ENCODE data around the gene HDAC4.

The HDAC4 gene

DNA sequence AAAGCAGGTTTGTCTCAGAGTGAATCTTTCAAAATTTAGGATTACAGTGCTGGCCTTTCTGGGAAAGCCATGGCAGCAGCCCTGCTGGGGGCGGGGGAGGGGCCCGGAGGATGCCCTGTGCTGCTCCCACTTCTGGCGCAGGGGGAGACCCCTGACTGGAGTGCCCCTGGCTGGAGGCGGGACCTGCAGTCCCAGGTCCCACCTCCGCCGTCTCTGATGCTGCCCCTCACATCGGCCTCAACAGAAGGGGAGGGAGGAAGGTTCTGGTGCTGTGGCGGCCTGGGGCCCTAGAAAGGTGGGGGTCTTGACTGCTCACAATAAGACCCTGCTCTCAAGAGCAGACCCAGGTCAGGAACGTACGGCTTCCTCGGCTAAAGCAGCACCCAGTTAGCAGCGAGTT, 336.6 kb downstream of the HDAC4 start:
- H3K9ac ChIP-seq (ENCODE audit: low read length), result no peak overlapping the region

DNA sequence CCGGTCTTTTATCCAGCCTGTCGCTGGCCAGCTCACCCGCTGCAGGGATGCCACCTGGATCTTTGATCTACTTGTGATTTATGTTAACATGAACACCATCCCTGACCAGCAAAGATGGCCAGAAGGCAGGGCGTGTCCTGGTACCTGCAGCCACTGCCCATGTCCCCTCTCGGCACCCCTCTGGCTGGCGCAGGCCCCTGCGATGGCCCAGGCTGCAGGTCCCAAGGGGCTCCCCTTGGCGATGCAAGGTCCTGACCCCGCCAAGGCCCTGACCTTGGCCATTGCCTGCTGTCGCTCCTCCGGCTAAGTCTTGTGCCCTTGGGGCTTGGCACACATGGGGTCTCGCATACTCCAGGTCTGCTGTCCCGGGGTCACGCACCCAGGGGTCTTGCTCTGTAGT, 338.1 kb downstream of the HDAC4 start:
- peaks cover 33% of the 10 kb centered on the region for H3K36me3 ChIP-seq (ENCODE audit: control insufficient read depth, insufficient read depth, low read length, severe bottlenecking)
- no peak overlapping the region for H3K9ac ChIP-seq (ENCODE audit: low read length)
- no peaks in the 10 kb centered on the region for H3K27me3 ChIP-seq (replicated peaks; ENCODE audit: control insufficient read depth, insufficient read depth, low read length)
- H3K4me3 ChIP-seq (ENCODE audit: low read length), result no peak overlapping the region
- H3K9me3 ChIP-seq (ENCODE audit: control insufficient read depth, low read length), result peaks cover 3% of the 10 kb centered on the region
- DNase-seq (ENCODE audit: low read depth), result no peak
- H3K4me1 ChIP-seq (ENCODE audit: control insufficient read depth, insufficient read depth, low read length), result no peaks in the 10 kb centered on the region

More for the DNA sequence above, 336.6 kb downstream of the HDAC4 start:
- Histone ChIP-seq H3K27me3 (replicated peaks; ENCODE audit: control insufficient read depth, insufficient read depth, low read length) (no peaks in the 10 kb centered on the region), H3K4me1 (ENCODE audit: control insufficient read depth, insufficient read depth, low read length) (no peaks in the 10 kb centered on the region), H3K4me3 (ENCODE audit: low read length) (no peak overlapping the region), H3K9me3 (ENCODE audit: control insufficient read depth, low read length) (no peaks in the 10 kb centered on the region), H3K36me3 (ENCODE audit: control insufficient read depth, insufficient read depth, low read length, severe bottlenecking) (peaks cover 32% of the 10 kb centered on the region)
- no peak for DNase-seq (ENCODE audit: low read depth)

DNA sequence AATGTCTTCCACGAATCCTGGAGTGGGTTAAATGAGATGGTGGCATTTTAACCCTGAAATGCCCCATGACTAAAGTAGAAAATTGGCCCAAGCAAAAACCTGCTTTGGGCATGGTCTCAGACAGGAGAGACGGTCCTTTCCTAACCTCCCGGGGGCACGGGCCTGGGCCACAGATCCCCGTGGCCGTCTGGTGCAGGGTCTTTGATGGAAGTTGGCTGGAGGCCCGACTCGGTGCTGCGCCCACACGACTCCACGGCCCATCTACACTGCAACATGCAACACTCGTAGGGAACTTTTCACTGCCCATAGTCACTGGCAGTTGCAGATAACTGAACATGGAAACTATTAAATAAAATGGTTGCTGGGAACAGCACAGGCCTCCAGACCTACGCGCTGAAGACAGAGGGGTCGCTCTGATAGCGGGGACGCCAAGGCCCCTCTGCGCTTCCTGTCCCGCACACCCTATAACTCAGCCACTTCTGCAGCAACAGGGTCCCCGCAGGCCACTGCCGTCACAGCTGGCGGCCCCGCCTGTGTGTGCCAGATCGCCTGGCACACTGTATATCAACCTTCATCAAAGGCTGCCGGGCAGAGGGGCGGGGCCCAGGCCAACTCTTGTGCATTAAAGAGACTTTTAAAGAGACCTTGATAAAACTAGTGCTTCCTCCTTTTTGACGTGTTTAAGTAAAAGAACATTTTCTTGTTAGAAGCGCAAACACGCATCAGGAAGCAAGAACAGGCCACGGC, 338.8 kb downstream of the HDAC4 start:
- Histone ChIP-seq H3K9ac (ENCODE audit: low read length) (no peak overlapping the region), H3K36me3 (ENCODE audit: control insufficient read depth, insufficient read depth, low read length, severe bottlenecking) (peaks cover 31% of the 10 kb centered on the region), H3K27me3 (replicated peaks; ENCODE audit: control insufficient read depth, insufficient read depth, low read length) (no peaks in the 10 kb centered on the region), H3K9me3 (ENCODE audit: control insufficient read depth, low read length) (peaks cover 10% of the 10 kb centered on the region), H3K4me1 (ENCODE audit: control insufficient read depth, insufficient read depth, low read length) (no peaks in the 10 kb centered on the region), H3K4me3 (ENCODE audit: low read length) (no peak overlapping the region)
- DNase-seq (ENCODE audit: low read depth), result no peak

DNA sequence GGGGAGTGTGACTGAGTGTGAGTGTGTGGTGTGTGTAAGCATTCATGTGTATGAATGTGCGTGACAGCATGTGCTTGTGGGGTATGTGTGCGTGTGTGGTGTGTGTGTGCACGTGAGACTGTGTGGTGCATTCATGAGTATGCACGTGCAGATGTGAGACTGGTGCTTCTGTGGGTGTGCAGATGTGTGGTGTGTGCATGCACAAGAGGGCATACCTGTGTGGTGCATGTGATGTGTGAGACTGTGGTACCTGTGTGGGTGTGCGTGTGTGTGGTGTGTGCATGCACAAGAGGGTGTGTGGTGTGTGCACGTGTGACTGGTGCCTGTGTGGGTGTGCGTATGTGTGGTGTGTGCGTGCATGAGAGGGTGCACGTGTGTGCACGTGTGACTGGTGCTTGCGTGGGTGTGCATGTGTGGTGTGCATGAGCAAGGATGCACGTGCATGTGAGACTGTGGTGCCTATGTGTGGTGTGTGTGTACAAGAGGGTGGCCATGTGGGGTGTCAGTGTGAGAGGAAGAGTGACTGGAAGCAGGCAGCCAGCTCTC, 339.6 kb downstream of the HDAC4 start:
- DNase-seq (ENCODE audit: low read depth), result no peak
- H3K9me3 ChIP-seq (ENCODE audit: control insufficient read depth, low read length), result peaks cover 15% of the 10 kb centered on the region
- H3K27me3 ChIP-seq (replicated peaks; ENCODE audit: control insufficient read depth, insufficient read depth, low read length), result no peaks in the 10 kb centered on the region

DNA sequence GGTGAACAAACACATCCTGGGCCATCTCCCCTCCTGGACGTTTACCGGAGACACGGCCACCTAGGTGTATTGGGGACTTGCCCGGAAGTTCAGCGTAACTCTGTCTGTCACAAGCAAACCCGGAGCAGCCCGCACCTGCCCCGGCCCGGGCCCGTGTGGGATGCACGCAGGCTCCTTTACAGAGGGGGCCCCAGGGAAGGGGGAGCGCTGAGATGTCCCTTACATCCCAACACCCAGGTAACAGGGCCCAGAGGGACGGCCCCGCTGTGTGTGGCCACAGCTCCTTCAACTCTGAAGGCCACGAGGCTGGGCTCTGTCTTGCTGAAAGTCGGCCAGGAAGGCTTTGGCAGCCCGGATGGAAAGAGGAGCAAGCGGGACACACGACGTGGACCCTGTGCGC, 340.1 kb downstream of the HDAC4 start:
- H3K4me3 ChIP-seq (ENCODE audit: low read length), result no peak overlapping the region
- H3K9ac ChIP-seq (ENCODE audit: low read length), result no peak overlapping the region
- peaks cover 15% of the 10 kb centered on the region for H3K9me3 ChIP-seq (ENCODE audit: control insufficient read depth, low read length)
- peaks cover 26% of the 10 kb centered on the region for H3K36me3 ChIP-seq (ENCODE audit: control insufficient read depth, insufficient read depth, low read length, severe bottlenecking)
- H3K27me3 ChIP-seq (replicated peaks; ENCODE audit: control insufficient read depth, insufficient read depth, low read length), result no peaks in the 10 kb centered on the region
- no peak for DNase-seq (ENCODE audit: low read depth)
- no peaks in the 10 kb centered on the region for H3K4me1 ChIP-seq (ENCODE audit: control insufficient read depth, insufficient read depth, low read length)

More for the DNA sequence above, 339.6 kb downstream of the HDAC4 start:
- Histone ChIP-seq H3K36me3 (ENCODE audit: control insufficient read depth, insufficient read depth, low read length, severe bottlenecking) (peaks cover 28% of the 10 kb centered on the region), H3K4me1 (ENCODE audit: control insufficient read depth, insufficient read depth, low read length) (no peaks in the 10 kb centered on the region), H3K4me3 (ENCODE audit: low read length) (no peak overlapping the region), H3K9ac (ENCODE audit: low read length) (no peak overlapping the region)

DNA sequence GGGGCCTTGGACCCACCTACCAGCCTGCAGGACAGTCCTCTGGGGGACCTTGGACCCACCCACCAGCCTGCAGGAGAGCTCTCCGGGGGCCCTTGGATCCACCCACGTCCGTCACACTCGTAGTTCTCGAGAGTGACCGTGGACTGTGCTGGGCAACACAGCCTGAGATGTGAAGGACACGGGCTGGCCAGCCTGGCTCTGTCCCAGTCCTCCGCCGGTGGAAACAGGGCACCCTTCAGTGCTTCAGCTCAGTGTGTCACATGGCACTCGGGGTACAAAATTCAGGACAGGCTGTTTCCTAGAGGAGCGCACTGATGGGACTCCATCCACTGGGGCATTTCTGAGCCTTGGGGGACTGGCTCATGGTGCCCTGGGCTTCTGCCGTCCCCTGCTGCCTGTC, 341.0 kb downstream of the HDAC4 start:
- no peaks in the 10 kb centered on the region for H3K27me3 ChIP-seq (replicated peaks; ENCODE audit: control insufficient read depth, insufficient read depth, low read length)
- H3K4me1 ChIP-seq (ENCODE audit: control insufficient read depth, insufficient read depth, low read length), result no peaks in the 10 kb centered on the region
- no peak for DNase-seq (ENCODE audit: low read depth)
- H3K9me3 ChIP-seq (ENCODE audit: control insufficient read depth, low read length), result peaks cover 15% of the 10 kb centered on the region
- H3K36me3 ChIP-seq (ENCODE audit: control insufficient read depth, insufficient read depth, low read length, severe bottlenecking), result peaks cover 20% of the 10 kb centered on the region
- H3K4me3 ChIP-seq (ENCODE audit: low read length), result no peak overlapping the region
- no peak overlapping the region for H3K9ac ChIP-seq (ENCODE audit: low read length)

DNA sequence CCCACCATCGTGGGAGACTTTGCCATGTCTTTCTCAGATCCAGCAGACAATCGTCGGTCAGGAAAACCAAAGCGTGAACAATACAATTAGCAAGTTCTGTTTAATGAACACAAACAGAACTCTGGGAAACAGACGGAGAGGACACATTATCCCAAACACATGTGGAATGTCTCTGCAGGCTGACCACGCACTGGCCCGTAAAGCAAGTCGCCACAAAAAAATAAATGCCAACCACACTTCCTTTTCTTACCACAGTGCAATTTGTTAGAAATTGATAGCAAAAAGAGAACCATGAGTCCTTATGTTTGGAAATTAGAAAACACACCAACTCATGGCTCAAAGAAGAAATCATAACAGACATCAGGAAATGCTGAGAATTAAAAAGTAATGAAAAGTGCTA, 342.1 kb downstream of the HDAC4 start:
- Histone ChIP-seq H3K36me3 (ENCODE audit: control insufficient read depth, insufficient read depth, low read length, severe bottlenecking) (peaks cover 21% of the 10 kb centered on the region), H3K27me3 (replicated peaks; ENCODE audit: control insufficient read depth, insufficient read depth, low read length) (no peaks in the 10 kb centered on the region), H3K4me1 (ENCODE audit: control insufficient read depth, insufficient read depth, low read length) (no peaks in the 10 kb centered on the region), H3K4me3 (ENCODE audit: low read length) (no peak overlapping the region), H3K9me3 (ENCODE audit: control insufficient read depth, low read length) (peaks cover 15% of the 10 kb centered on the region), H3K9ac (ENCODE audit: low read length) (no peak overlapping the region)
- DNase-seq (ENCODE audit: low read depth), result no peak

DNA sequence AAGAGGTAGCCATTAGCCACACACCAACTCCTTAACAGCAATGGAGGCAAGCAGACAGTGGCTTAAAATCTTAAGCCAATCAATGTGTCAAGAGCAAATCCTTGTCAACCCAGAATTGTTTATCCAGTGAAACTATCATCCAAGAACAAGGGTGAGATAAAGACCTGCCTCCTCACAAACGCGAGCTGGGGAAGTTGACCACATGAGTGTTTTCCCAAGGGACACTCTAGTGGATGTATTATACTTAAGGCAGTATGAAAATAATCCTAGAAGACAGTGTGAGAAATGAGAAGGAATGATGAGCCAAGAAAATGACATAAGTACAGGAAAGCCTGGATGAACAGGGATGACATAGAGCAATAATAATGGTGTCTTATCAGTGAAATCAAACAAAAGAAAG, 343.3 kb downstream of the HDAC4 start:
- Histone ChIP-seq H3K36me3 (ENCODE audit: control insufficient read depth, insufficient read depth, low read length, severe bottlenecking) (peaks cover 22% of the 10 kb centered on the region), H3K4me3 (ENCODE audit: low read length) (no peak overlapping the region)
- DNase-seq (ENCODE audit: low read depth), result no peak

DNA sequence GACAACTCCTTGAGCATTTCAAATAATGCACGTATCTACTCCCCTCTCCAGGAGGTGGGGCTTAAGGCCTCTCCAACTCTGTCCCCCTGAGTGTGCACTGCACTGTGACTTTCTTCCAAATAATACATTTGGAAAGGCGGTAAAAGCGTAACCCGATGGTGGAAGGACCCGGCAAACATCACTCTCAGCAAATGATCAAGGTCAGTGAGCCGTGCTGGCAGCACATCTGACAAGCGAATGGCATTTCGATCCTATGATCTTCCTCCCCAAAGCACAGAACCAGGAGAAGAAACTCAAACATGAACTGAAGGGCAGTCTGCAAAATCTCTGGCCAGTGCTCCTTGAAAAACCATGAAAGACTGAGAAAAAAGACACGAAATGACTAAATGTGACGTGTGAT, 344.2 kb downstream of the HDAC4 start:
- H3K27me3 ChIP-seq (replicated peaks; ENCODE audit: control insufficient read depth, insufficient read depth, low read length), result no peaks in the 10 kb centered on the region
- peaks cover 15% of the 10 kb centered on the region for H3K9me3 ChIP-seq (ENCODE audit: control insufficient read depth, low read length)
- H3K4me3 ChIP-seq (ENCODE audit: low read length), result no peak overlapping the region
- no peak overlapping the region for H3K9ac ChIP-seq (ENCODE audit: low read length)
- no peak for DNase-seq (ENCODE audit: low read depth)
- no peaks in the 10 kb centered on the region for H3K4me1 ChIP-seq (ENCODE audit: control insufficient read depth, insufficient read depth, low read length)
- peaks cover 25% of the 10 kb centered on the region for H3K36me3 ChIP-seq (ENCODE audit: control insufficient read depth, insufficient read depth, low read length, severe bottlenecking)

More for the DNA sequence above, 343.3 kb downstream of the HDAC4 start:
- Histone ChIP-seq H3K9me3 (ENCODE audit: control insufficient read depth, low read length) (peaks cover 15% of the 10 kb centered on the region), H3K27me3 (replicated peaks; ENCODE audit: control insufficient read depth, insufficient read depth, low read length) (no peaks in the 10 kb centered on the region), H3K4me1 (ENCODE audit: control insufficient read depth, insufficient read depth, low read length) (no peaks in the 10 kb centered on the region), H3K9ac (ENCODE audit: low read length) (no peak overlapping the region)

DNA sequence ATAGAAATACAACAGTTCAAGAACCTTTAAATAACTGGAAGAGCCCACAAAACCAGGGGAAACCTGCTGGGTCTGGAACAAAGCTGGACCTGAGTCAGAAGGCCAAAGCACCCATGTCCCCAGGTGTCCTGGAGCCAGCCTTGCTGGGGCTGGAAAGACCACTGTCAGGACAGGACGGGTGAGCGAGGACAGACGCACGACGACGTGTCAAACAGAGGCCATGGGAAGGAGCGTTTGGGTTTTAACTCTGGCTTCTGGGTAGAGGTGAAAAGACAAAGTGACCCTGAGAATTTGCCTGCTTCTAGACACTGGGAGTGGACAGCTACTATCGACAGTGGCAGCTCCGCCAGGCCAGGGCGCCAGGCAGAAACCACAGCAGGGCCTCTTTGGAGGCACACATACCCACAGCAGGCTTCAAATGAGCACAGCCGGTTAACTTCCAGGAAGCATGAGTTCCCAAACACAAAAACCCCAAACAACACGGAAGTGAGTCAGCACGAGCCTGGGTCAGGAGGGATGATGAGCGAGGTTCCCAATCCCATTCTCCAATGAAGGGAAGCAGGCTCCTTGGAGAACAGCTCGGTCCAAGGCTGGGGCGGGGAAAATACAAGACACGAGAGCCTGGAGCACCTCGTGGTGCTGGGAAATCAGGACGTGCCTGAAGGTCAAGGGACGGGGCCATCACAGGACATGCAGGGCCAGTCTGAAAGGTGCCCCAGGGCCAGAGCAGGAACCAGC, 344.9 kb downstream of the HDAC4 start:
- Histone ChIP-seq H3K4me1 (ENCODE audit: control insufficient read depth, insufficient read depth, low read length) (no peaks in the 10 kb centered on the region), H3K9me3 (ENCODE audit: control insufficient read depth, low read length) (peaks cover 15% of the 10 kb centered on the region), H3K9ac (ENCODE audit: low read length) (no peak overlapping the region), H3K36me3 (ENCODE audit: control insufficient read depth, insufficient read depth, low read length, severe bottlenecking) (peaks cover 18% of the 10 kb centered on the region), H3K4me3 (ENCODE audit: low read length) (no peak overlapping the region), H3K27me3 (replicated peaks; ENCODE audit: control insufficient read depth, insufficient read depth, low read length) (no peaks in the 10 kb centered on the region)
- DNase-seq (ENCODE audit: low read depth), result no peak

DNA sequence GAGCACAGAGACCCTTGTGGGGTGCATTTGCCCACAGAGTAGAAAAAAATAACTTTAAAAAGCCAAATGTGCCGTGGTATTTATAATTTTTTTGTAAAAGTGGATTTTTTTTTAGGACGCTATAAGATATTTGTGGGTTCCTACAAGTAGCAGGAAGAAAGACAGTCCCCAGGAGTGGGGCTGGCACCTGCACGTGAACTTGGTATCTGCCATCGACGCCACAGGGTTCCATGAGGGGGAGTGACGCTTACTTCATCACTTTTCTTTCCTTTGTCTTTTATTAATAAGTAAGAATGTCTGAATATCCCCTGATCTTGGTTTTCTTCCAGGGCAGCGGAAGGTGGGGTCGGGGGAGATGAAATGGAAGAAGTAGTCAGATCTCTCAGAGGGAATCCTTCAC, 345.9 kb downstream of the HDAC4 start:
- Histone ChIP-seq H3K36me3 (ENCODE audit: control insufficient read depth, insufficient read depth, low read length, severe bottlenecking) (peaks cover 18% of the 10 kb centered on the region), H3K4me3 (ENCODE audit: low read length) (no peak overlapping the region), H3K9ac (ENCODE audit: low read length) (no peak overlapping the region)

More for the DNA sequence above, 345.9 kb downstream of the HDAC4 start:
- Histone ChIP-seq H3K9me3 (ENCODE audit: control insufficient read depth, low read length) (peaks cover 15% of the 10 kb centered on the region), H3K4me1 (ENCODE audit: control insufficient read depth, insufficient read depth, low read length) (no peaks in the 10 kb centered on the region), H3K27me3 (replicated peaks; ENCODE audit: control insufficient read depth, insufficient read depth, low read length) (no peaks in the 10 kb centered on the region)
- DNase-seq (ENCODE audit: low read depth), result no peak

Data from adipocyte (in vitro differentiated cells).